Measurements from ENCODE around the gene PITX1. TPM values are rescaled to one million over a fixed set of nuclear protein-coding genes. Genes with fewer than 3 reads are reported as not detected.
"Not testable (repeated sequence)": the region's sequence is repeated elsewhere in the genome, so short reads cannot be mapped to it uniquely, and the experiment has no call there.

The PITX1 gene
- total RNA-seq, 1 experiment from 2014 or later = 60.2 TPM

DNA sequence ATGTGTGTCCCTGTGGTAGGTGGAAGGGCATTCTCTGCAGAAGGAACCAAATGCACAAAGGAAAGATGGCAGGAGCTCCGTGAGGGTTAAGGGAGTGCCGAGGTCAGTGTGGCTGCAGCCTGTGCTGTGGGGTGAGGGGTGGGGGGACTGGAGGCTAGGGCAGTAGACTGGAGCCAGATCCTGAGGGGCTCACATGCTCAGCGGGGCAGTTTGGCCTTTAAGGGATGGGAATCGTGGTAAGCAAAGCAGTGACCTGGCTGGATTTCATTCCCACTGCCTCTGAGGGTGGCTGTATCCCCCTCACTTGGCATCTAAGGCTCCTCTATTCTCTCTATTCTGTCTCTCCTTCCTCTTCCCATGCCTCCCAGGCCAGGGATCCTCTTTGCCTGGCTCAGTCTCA, 15.6 kb downstream of the PITX1 start:
- no peak for DNase-seq (ENCODE audit: low spot score)
- in situ Hi-C loops (cut with HindIII; ENCODE audit: low sequenced_read_pairs) = loop anchor here (25.0 kb wide), 1 partner anchor 194 kb away; no protein-coding TSS in a partner anchor

- peak; percentile 84 for DNase-seq (ENCODE audit: low spot score)
- in situ Hi-C loops (cut with HindIII; ENCODE audit: low sequenced_read_pairs) = loop anchor here (25.0 kb wide), 1 partner anchor 195 kb away; no protein-coding TSS in a partner anchor
These were observed 17.2 kb downstream of the PITX1 start for GRCh38 chr5:135016861-135017290.

- DNase-seq (ENCODE audit: low spot score) = no peak
- in situ Hi-C loops (cut with HindIII; ENCODE audit: low sequenced_read_pairs) = loop anchor here (25.0 kb wide), 1 partner anchor 196 kb away; no protein-coding TSS in a partner anchor
These were observed 18.1 kb downstream of the PITX1 start for GRCh38 chr5:135015942-135016341.

- in situ Hi-C loops (cut with HindIII; ENCODE audit: low sequenced_read_pairs) = loop anchor here (25.0 kb wide), 1 partner anchor 198 kb away; no protein-coding TSS in a partner anchor
- DNase-seq (ENCODE audit: low spot score) = peak; percentile 18
These were observed 20.0 kb downstream of the PITX1 start for GRCh38 chr5:135013947-135014570.

DNA sequence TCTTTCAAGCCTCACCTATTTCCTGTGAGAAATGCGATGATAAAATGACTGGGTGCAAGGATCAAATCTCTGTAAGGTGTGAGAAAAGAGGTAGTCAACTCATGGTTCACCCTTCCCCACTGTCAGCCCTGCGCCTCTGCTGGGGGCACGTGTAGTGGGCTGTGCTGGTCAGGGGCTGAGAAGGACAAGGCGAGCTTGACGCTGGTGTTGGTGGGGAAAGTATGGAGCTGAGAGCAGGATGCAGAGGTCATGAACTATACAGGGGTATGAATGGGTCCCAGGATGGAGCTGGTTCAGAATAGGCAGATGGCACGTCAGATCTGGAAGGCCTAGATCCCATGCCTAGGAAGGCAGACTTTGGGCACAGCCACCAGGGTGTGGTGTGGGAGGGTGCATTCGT, 20.6 kb downstream of the PITX1 start:
- no peak for DNase-seq (ENCODE audit: low spot score)
- in situ Hi-C loops (cut with HindIII; ENCODE audit: low sequenced_read_pairs) = loop anchor here (25.0 kb wide), 1 partner anchor 199 kb away; no protein-coding TSS in a partner anchor

DNA sequence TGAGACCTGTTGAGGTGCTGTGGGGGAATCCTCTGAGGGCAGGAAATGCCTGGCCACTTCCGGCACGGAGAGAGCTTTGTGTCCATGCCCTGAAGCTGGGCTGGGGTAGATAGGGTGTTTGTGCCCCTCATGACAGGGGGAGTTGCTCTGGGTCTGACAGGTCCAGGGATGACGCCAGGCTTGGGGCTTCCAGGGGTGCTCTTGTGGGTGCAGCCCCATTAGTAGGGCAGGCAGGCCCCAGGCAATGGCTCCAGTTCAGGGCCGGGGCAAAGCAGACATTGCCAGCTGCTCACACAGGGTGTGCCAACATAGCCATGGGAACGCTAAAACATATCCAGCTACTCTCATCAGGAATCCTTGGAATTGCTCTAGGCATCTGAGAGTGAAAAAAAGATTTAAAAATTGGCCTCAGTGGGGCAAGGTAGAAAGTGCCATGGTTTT, 21.1 kb downstream of the PITX1 start:
- no peak for DNase-seq (ENCODE audit: low spot score)
- in situ Hi-C loops (cut with HindIII; ENCODE audit: low sequenced_read_pairs) = loop anchor here (25.0 kb wide), 1 partner anchor 199 kb away; no protein-coding TSS in a partner anchor

GRCh38 chr5:135012033-135012588, 21.9 kb downstream of the PITX1 start:
- in situ Hi-C loops (cut with HindIII; ENCODE audit: low sequenced_read_pairs) = loop anchor here (25.0 kb wide), 1 partner anchor 200 kb away; no protein-coding TSS in a partner anchor
- no peak for DNase-seq (ENCODE audit: low spot score)

GRCh38 chr5:135011355-135012032, 22.5 kb downstream of the PITX1 start:
- in situ Hi-C loops (cut with HindIII; ENCODE audit: low sequenced_read_pairs) = loop anchor here (25.0 kb wide), 1 partner anchor 201 kb away; no protein-coding TSS in a partner anchor
- no peak for DNase-seq (ENCODE audit: low spot score)

DNA sequence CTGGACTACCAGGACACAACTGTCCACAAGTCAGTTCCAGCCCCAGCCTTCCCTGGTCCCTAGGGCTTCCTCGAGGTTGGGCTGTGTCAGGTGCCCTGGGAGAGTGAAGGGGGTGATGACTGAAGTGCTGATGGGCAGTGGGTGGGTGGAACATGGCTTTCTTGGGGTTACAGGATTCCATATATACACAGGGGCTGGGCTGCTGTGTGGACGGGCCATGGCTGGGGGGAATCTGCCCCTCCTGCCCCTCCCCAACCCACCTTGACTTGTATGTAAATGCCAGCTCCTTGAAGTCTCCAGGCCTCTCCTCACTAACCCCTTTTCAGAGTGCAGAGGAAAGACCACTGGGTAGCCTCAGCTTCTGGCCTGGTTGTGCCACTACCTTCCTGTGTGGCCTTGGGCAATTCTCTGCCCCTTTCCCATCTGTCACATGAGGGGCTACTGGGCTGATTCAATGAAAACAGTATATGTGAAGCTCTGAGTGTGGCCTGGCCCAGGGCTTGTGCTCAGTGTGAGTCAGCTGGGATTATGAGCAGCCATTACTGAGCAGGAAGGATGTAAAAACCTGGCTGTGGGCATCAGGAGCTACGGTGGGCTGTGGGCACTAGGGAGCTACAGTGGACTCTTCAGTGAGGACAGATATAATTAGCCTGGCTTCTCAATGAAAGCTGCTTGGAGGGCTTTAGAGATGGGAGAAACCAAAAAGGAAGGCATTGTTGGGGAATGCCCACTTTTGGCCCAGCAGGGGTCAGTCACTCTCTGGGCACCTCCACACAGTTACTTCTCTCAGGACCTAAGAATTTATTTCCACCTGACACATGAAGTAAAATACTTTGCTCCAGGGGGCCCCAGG, 23.3 kb downstream of the PITX1 start:
- DNase-seq (ENCODE audit: low spot score) = no peak
- in situ Hi-C loops (cut with HindIII; ENCODE audit: low sequenced_read_pairs) = loop anchor here (25.0 kb wide), 1 partner anchor 202 kb away; no protein-coding TSS in a partner anchor

- no peak for DNase-seq (ENCODE audit: low spot score)
- in situ Hi-C loops (cut with HindIII; ENCODE audit: low sequenced_read_pairs) = loop anchor here (25.0 kb wide), 1 partner anchor 202 kb away; no protein-coding TSS in a partner anchor
These were observed 24.1 kb downstream of the PITX1 start for GRCh38 chr5:135009736-135010501.

DNA sequence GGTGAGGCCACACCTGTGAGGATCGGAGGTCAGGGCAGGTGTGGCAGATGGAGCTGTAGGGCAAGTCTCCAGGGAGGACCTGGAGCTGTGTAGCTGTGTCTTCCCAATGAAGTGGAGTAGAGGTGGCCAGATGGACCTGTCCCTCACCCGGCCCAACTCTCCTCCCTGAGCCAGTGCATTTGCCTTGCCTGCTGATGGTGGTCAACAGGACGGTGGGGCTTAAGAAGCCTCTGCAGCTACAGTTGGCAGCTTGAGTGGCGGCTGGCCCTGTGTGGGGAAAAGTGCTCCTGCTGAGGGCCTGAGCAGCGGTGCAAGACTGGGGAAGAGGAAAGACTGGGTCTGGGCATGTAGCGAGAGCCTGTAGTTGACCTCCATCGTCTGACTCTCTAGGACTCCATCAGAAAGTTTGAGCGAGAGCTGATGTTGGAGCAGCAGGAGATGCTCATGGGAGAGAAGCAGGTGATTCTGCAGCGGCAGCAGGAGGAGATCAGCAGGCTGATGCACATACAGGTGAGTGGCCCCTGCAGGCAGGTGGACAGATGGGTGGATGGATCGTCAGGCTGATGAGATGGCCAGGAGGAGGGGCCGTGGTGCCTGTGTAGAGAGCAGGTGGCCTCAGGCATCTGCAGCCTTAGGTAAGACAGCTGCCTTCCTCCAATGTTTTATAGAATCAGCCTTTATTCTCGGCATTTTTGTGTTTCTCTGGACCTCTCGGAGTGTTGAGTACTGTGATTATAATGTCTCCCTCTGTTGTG, 24.9 kb downstream of the PITX1 start:
- DNase-seq (ENCODE audit: low spot score) = no peak
- in situ Hi-C loops (cut with HindIII; ENCODE audit: low sequenced_read_pairs) = loop anchor here (25.0 kb wide), 1 partner anchor 203 kb away; no protein-coding TSS in a partner anchor

DNA sequence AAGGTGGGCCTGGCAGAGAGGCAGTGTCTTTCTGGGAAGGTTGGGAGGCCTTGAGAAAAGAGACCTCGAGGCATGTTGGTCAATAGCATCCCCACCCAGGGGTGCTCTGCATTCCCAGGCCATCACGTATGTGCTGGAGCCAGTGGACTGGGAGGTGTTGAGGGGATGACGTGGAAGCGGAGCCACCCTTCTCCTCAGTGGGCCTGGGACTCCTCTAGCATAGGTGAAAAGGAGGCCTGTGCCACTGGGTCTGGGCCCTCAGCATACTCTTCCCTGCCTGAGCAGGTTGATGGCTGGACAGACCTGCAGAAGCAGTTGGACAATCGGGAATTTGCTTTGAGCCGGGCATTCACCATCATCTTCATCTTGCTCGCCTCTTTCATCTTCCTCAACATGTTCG, 25.5 kb downstream of the PITX1 start:
- in situ Hi-C loops (cut with HindIII; ENCODE audit: low sequenced_read_pairs) = loop anchor here (25.0 kb wide), 1 partner anchor 204 kb away; no protein-coding TSS in a partner anchor
- DNase-seq (ENCODE audit: low spot score) = no peak

DNA sequence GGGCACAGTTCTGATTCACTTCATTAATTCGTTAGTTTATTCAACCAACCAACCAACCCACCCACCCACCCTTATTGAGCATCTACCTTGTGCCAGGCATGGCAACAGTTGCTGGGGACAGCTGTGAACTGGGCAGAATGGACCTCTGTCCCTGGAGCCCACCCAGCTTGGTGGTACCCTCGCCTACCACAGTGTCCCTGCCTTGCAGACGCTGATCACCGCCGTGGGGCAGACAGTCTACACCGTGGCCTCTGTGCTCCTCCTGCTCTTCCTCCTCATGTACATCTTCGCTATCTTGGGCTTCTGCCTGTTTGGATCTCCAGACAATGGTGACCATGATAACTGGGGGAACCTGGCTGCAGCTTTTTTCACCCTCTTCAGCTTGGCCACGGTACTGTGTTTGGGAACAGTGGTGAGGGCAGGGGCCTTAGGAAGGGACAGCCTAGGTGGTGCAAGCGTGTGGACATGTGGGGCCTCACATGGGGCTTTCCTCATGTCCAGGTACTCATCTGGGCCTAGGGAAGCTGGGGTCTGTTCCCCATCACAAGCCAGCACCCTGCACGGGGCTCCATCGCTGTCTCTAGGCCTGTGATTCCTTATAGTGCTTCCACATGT, 26.2 kb downstream of the PITX1 start:
- no peak for DNase-seq (ENCODE audit: low spot score)
- in situ Hi-C loops (cut with HindIII; ENCODE audit: low sequenced_read_pairs) = loop anchor here (25.0 kb wide), 1 partner anchor 204 kb away; no protein-coding TSS in a partner anchor

DNA sequence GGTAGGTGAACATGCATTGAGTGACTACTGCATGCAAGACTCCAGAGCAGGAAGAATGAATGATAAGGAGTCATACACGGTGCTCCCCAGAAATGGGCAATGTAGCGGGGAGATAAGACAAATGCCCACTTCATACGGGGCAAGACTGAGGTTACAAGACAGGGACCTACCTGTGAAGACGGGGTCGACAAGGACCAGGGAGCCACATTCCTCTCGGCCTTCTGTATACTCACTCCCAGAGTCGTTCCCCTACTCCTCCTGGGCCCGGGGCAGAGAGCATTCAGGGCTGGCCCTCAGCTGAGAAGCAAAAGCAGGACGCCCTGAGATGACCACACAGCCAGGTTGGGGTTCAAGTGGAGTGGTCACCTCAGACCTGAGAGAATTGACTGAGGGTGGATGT, 26.7 kb downstream of the PITX1 start:
- DNase-seq (ENCODE audit: low spot score) = no peak
- in situ Hi-C loops (cut with HindIII; ENCODE audit: low sequenced_read_pairs) = loop anchor here (25.0 kb wide), 1 partner anchor 205 kb away; no protein-coding TSS in a partner anchor

- DNase-seq (ENCODE audit: low spot score) = no peak
- in situ Hi-C loops (cut with HindIII; ENCODE audit: low sequenced_read_pairs) = loop anchor here (25.0 kb wide), 1 partner anchor 207 kb away; no protein-coding TSS in a partner anchor
These were observed 29.0 kb downstream of the PITX1 start for GRCh38 chr5:135005076-135005475.

DNA sequence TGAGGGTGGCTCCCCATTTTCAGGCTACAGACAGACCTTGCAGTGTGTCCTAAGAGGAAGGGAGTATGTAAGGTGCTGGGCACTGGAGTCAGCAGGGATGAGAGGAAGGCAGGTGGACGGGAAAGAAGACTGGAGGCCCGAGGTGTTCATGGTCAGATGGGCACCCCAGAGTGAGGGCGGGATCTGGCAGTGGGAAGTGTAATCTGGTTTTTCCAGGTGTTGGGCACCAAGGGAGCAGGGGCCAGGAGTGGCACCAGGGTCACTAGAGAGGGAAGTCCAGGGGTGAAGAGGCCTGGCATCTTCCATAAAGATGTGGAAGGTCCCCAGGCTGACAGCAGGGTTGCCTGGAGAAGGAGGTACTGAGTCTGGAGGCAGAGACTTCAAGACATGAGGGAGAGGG, 29.7 kb downstream of the PITX1 start:
- DNase-seq (ENCODE audit: low spot score) = no peak
- in situ Hi-C loops (cut with HindIII; ENCODE audit: low sequenced_read_pairs) = loop anchor here (25.0 kb wide), 1 partner anchor 208 kb away; no protein-coding TSS in a partner anchor

DNA sequence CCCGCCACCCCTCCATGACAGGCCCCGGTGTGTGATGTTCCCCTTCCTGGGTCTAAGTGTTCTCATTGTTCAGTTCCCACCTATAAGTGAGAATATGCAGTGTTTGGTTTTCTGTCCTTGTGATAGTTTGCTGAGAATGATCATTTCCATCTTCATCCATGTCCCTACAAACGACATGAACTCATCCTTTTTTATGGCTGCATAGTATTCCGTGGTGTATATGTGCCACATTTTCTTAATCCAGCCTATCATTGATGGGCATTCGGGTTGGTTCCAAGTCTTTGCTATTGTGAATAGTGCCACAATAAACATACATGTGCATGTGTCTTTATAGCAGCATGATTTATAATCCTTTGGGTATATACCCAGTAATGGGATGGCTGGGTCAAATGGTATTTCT, 36.0 kb downstream of the PITX1 start:
- DNase-seq (ENCODE audit: low spot score); in situ Hi-C loops (cut with HindIII; ENCODE audit: low sequenced_read_pairs): not testable (repeated sequence)
